ENCODE measurements around the gene RNF32.

RNF32 gene

DNA sequence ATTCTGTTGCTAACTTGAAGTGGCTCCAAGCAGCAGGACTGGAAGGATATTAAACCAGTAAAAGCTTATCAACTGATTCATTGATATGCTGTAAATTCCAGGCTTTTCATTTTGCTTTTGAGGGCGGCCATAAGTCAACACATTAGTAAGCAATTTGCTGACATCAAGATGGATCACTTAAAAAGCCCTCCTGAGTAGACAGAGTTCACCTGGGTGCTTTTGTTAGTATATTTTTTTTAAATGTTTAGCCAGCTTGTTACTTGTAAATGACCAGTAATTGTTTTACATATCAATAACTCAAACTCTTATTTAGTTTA, 26.5 kb downstream of the RNF32 start:
- Histone ChIP-seq H3K36me3 (ENCODE audit: insufficient read depth, low read length) (no peaks in the 10 kb centered on the region), H3K9me3 (ENCODE audit: control insufficient read depth, insufficient read depth, low read length) (no peaks in the 10 kb centered on the region), H3K4me1 (ENCODE audit: insufficient read depth, low read length) (peaks cover 22% of the 10 kb centered on the region), H3K9ac (ENCODE audit: low read depth, low read length) (no peak overlapping the region)

DNA sequence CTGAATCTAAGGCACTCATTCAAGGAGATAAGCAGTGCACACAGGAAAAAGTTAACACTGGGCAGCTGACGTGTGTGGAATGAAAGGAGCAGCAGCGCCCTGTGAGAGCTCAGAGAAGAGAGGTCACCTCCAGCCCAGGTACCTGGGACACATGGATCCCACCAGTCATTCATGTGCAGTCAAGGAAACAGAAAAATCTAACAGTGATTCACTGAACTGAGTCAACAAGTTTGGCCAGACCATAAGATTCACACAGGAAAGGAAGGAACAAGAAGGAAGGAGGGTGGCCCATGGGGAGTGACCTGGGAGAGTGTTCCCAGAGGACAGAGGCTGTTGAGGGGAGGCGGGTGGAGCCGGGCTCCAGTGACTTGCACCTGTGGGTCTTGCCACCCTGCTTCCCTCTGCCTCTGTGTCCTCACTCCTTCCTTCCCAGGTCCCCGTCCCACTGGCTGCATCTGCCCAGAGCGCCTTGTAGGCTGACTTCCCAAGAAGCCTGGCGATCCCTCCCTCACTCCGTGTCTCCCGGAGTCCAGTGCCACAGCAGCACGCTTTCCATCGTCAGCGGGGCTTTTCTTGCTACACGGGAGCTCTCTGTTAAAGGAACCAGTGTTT, 27.7 kb downstream of the RNF32 start:
- no peaks in the 10 kb centered on the region for H3K9me3 ChIP-seq (ENCODE audit: control insufficient read depth, insufficient read depth, low read length)
- no peak overlapping the region for H3K9ac ChIP-seq (ENCODE audit: low read depth, low read length)
- H3K4me1 ChIP-seq (ENCODE audit: insufficient read depth, low read length) = peaks cover 22% of the 10 kb centered on the region
- H3K36me3 ChIP-seq (ENCODE audit: insufficient read depth, low read length) = no peaks in the 10 kb centered on the region

- Histone ChIP-seq H3K9me3 (ENCODE audit: control insufficient read depth, insufficient read depth, low read length) (no peaks in the 10 kb centered on the region), H3K4me1 (ENCODE audit: insufficient read depth, low read length) (peaks cover 22% of the 10 kb centered on the region), H3K36me3 (ENCODE audit: insufficient read depth, low read length) (0 out of 2 replicates have a peak, but pooled peaks cover under 1% of the 10 kb centered on the region), H3K9ac (ENCODE audit: low read depth, low read length) (no peak overlapping the region)
Observed at GRCh38 chr7:156669035-156669828, 28.7 kb downstream of the RNF32 start.

DNA sequence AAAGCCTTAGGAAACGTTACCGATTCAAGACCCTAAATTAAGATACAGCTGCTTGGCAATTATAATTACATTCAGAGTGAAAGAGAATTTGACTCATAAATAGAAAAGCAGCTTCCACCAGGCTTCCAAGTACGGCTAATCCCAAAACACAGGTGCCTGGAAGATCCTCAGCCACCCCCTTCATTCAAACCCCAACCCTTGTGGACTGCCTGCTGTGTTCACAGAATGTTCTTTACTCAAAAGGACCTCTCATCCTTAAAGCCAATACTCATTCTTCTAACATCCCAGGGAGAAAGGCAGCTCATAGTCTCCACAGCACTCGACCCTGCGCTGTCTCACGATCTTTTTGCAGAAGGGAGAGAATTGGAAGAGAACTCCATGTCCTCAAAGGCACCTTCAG, 32.9 kb downstream of the RNF32 start:
- H3K36me3 ChIP-seq (ENCODE audit: insufficient read depth, low read length) = peaks cover 5% of the 10 kb centered on the region; the same call in 1 of the 2 replicates
- H3K9ac ChIP-seq (ENCODE audit: low read depth, low read length) = no peak overlapping the region
- no peaks in the 10 kb centered on the region for H3K4me1 ChIP-seq (ENCODE audit: insufficient read depth, low read length)
- H3K9me3 ChIP-seq (ENCODE audit: control insufficient read depth, insufficient read depth, low read length) = no peaks in the 10 kb centered on the region

GRCh38 chr7:156673902-156674301, 33.3 kb downstream of the RNF32 start:
- H3K9ac ChIP-seq (ENCODE audit: low read depth, low read length) = no peak overlapping the region
- H3K4me1 ChIP-seq (ENCODE audit: insufficient read depth, low read length) = no peaks in the 10 kb centered on the region
- H3K36me3 ChIP-seq (ENCODE audit: insufficient read depth, low read length) = peaks cover 5% of the 10 kb centered on the region; the same call in 1 of the 2 replicates
- no peaks in the 10 kb centered on the region for H3K9me3 ChIP-seq (ENCODE audit: control insufficient read depth, insufficient read depth, low read length)

- Histone ChIP-seq H3K36me3 (ENCODE audit: insufficient read depth, low read length) (peaks cover 5% of the 10 kb centered on the region; the same call in 1 of the 2 replicates), H3K9me3 (ENCODE audit: control insufficient read depth, insufficient read depth, low read length) (no peaks in the 10 kb centered on the region), H3K4me1 (ENCODE audit: insufficient read depth, low read length) (no peaks in the 10 kb centered on the region)
Observed at GRCh38 chr7:156675721-156676120, 35.1 kb downstream of the RNF32 start.

DNA sequence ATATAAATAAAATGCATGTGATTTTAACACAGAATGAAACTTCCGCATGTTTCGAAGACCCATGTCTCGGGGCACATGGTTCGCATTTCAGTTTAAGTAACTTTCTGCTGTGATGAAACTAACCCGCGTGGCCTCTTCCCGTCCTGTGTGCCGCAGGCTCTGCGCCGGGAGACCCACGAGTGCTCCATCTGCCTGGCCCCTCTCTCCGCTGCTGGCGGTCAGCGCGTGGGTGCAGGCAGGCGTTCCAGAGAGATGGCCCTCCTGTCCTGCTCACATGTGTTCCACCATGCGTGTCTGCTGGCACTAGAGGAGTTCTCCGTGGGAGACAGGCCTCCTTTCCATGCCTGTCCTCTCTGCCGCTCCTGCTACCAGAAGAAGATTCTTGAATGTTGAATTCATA, 35.7 kb downstream of the RNF32 start:
- H3K9ac ChIP-seq (ENCODE audit: low read depth, low read length) = no peak overlapping the region
- H3K36me3 ChIP-seq (ENCODE audit: insufficient read depth, low read length) = peaks cover 5% of the 10 kb centered on the region; the same call in 1 of the 2 replicates
- no peaks in the 10 kb centered on the region for H3K9me3 ChIP-seq (ENCODE audit: control insufficient read depth, insufficient read depth, low read length)
- H3K4me1 ChIP-seq (ENCODE audit: insufficient read depth, low read length) = no peaks in the 10 kb centered on the region

More at GRCh38 chr7:156675721-156676120, 35.1 kb downstream of the RNF32 start:
- no peak overlapping the region for H3K9ac ChIP-seq (ENCODE audit: low read depth, low read length)

DNA sequence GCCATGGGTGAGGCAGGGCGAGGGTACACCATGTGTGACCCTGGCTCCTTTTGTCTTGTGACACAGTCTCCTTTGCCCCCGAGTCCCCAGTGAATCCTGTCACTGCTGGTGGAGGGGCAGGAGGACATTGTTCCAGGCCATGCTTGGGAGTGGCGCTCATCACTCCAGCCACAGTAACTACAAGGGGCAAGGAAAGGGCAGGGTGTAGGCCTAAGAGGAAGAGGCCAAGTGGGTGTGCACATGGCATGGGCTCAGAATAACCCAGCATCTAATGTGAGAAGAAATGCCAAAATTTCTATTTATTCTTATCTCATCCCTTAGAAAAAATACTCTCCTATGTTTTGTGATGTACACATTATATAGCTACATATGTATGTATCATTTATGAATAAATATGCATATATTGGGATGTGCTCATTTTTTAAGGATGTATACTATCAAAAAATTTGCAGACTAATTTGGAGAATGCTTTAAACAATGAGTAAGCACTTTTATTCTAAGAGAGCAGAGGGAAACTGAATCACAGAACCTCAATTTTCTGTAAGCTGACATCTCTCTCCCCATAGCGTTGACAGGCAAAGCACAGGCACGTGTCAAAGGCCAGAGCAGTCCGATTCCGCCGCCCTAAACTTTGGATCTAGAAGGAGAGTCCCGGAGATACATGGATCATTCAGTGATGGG, 36.9 kb downstream of the RNF32 start:
- H3K9me3 ChIP-seq (ENCODE audit: control insufficient read depth, insufficient read depth, low read length) = no peaks in the 10 kb centered on the region
- H3K9ac ChIP-seq (ENCODE audit: low read depth, low read length) = no peak overlapping the region
- no peaks in the 10 kb centered on the region for H3K4me1 ChIP-seq (ENCODE audit: insufficient read depth, low read length)
- H3K36me3 ChIP-seq (ENCODE audit: insufficient read depth, low read length) = peaks cover 9% of the 10 kb centered on the region; the same call in 1 of the 2 replicates

GRCh38 chr7:156680281-156680680, 39.7 kb downstream of the RNF32 start:
- Histone ChIP-seq H3K9ac (ENCODE audit: low read depth, low read length) (no peak overlapping the region), H3K36me3 (ENCODE audit: insufficient read depth, low read length) (peaks cover 10% of the 10 kb centered on the region), H3K9me3 (ENCODE audit: control insufficient read depth, insufficient read depth, low read length) (no peaks in the 10 kb centered on the region), H3K4me1 (ENCODE audit: insufficient read depth, low read length) (no peaks in the 10 kb centered on the region)

GRCh38 chr7:156682928-156683327, 42.4 kb downstream of the RNF32 start:
- Histone ChIP-seq H3K9ac (ENCODE audit: low read depth, low read length) (no peak overlapping the region), H3K9me3 (ENCODE audit: control insufficient read depth, insufficient read depth, low read length) (no peaks in the 10 kb centered on the region), H3K4me1 (ENCODE audit: insufficient read depth, low read length) (no peaks in the 10 kb centered on the region), H3K36me3 (ENCODE audit: insufficient read depth, low read length) (peaks cover 11% of the 10 kb centered on the region)

DNA sequence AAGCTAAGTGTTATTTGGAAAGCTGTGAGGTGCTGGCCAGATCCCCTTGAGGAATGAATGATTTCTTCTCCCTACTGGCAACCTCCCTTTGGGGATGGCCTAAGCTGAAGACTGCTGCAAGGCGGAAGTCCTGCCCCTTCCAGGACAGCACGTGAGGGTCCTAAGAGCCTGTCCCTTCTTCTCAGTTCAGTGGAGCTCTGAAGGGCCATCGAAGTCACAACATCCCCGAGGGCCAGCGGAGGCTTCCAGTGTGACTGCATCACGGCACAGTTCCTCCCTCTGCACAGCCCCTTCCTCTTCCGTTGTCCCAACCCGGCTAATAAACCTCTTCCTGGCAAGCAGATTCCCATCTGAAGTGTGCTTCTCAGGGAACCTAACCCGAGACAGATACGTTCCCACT, 43.7 kb downstream of the RNF32 start:
- Histone ChIP-seq H3K4me1 (ENCODE audit: insufficient read depth, low read length) (no peaks in the 10 kb centered on the region), H3K9me3 (ENCODE audit: control insufficient read depth, insufficient read depth, low read length) (no peaks in the 10 kb centered on the region), H3K9ac (ENCODE audit: low read depth, low read length) (no peak overlapping the region), H3K36me3 (ENCODE audit: insufficient read depth, low read length) (peaks cover 11% of the 10 kb centered on the region)

GRCh38 chr7:156684661-156685060, 44.1 kb downstream of the RNF32 start:
- Histone ChIP-seq H3K4me1 (ENCODE audit: insufficient read depth, low read length) (no peaks in the 10 kb centered on the region), H3K9ac (ENCODE audit: low read depth, low read length) (no peak overlapping the region), H3K36me3 (ENCODE audit: insufficient read depth, low read length) (peaks cover 11% of the 10 kb centered on the region), H3K9me3 (ENCODE audit: control insufficient read depth, insufficient read depth, low read length) (no peaks in the 10 kb centered on the region)

DNA sequence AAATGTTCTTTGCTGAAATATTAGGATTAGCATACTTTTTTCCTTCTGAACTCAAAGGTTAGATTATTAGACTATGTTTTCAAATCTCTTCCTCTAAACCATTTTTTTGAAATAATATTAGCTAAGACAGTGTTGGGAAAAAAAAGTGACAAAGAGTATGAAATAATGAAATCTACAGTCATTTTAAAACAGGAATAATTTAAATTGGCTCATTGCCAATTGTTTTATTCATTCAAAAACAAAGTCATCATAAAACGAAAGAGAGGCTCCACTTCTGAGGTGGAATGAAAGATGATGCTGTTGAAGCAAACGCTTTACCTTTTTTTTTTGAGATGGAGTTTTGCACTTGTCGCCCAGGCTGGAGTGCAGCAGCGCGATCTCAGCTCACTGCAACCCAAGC, 51.2 kb downstream of the RNF32 start:
- H3K36me3 ChIP-seq (ENCODE audit: insufficient read depth, low read length) = peaks cover under 1% of the 10 kb centered on the region; the same call in 1 of the 2 replicates
- peaks cover 12% of the 10 kb centered on the region for H3K9me3 ChIP-seq (ENCODE audit: control insufficient read depth, insufficient read depth, low read length)
- no peaks in the 10 kb centered on the region for H3K4me1 ChIP-seq (ENCODE audit: insufficient read depth, low read length)
- no peak overlapping the region for H3K9ac ChIP-seq (ENCODE audit: low read depth, low read length)

DNA sequence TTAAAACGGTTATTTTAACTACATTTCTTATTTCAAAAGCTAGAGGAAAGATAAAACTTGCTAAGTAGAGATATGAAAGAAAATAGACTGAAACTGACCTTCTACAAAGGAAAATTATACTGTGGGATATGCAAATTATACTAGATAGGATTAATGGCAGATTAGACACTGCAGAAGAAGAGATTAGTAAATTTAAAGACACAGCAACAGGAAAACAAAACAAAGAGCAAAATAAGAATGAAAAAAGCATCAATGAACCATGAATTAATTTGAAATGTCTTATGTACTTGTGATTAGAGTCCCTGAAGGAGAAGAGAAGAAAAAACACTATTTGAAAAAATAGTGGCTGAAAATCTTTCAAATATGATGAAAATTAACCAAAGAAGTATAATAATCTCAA, 52.3 kb downstream of the RNF32 start:
- Histone ChIP-seq H3K4me1 (ENCODE audit: insufficient read depth, low read length) (no peaks in the 10 kb centered on the region), H3K9me3 (ENCODE audit: control insufficient read depth, insufficient read depth, low read length) (peaks cover 12% of the 10 kb centered on the region), H3K36me3 (ENCODE audit: insufficient read depth, low read length) (no peaks in the 10 kb centered on the region), H3K9ac (ENCODE audit: low read depth, low read length) (no peak overlapping the region)

GRCh38 chr7:156693627-156694026, 53.1 kb downstream of the RNF32 start:
- H3K4me1 ChIP-seq (ENCODE audit: insufficient read depth, low read length) = no peaks in the 10 kb centered on the region
- no peaks in the 10 kb centered on the region for H3K36me3 ChIP-seq (ENCODE audit: insufficient read depth, low read length)
- peaks cover 12% of the 10 kb centered on the region for H3K9me3 ChIP-seq (ENCODE audit: control insufficient read depth, insufficient read depth, low read length)
- H3K9ac ChIP-seq (ENCODE audit: low read depth, low read length) = no peak overlapping the region
